ENCODE results near the gene RUNX2.

RUNX2 gene

GRCh38 chr6:45626087-45626891 lies 298.2 kb downstream of the RUNX2 start:
- Histone ChIP-seq H3K27me3 (ENCODE audit: control insufficient read depth, insufficient read depth, low read length) (no peaks in the 10 kb centered on the region), H3K4me1 (ENCODE audit: control insufficient read depth, low read depth, low read length) (no peaks in the 10 kb centered on the region), H3K4me3 (ENCODE audit: low read length) (no peak overlapping the region), H3K9ac (ENCODE audit: low read length) (no peak overlapping the region), H3K27ac (ENCODE audit: low read length) (no peak overlapping the region), H3K9me3 (ENCODE audit: control insufficient read depth, low read depth, low read length) (no peaks in the 10 kb centered on the region), H3K36me3 (ENCODE audit: control insufficient read depth, low read depth, low read length) (no peaks in the 10 kb centered on the region)

- H3K27me3 ChIP-seq (ENCODE audit: control insufficient read depth, insufficient read depth, low read length): no peaks in the 10 kb centered on the region
- H3K27ac ChIP-seq (ENCODE audit: low read length): no peak overlapping the region
- no peak overlapping the region for H3K4me3 ChIP-seq (ENCODE audit: low read length)
- H3K36me3 ChIP-seq (ENCODE audit: control insufficient read depth, low read depth, low read length): no peaks in the 10 kb centered on the region
- no peak overlapping the region for H3K9ac ChIP-seq (ENCODE audit: low read length)
- H3K4me1 ChIP-seq (ENCODE audit: control insufficient read depth, low read depth, low read length): no peaks in the 10 kb centered on the region
- H3K9me3 ChIP-seq (ENCODE audit: control insufficient read depth, low read depth, low read length): no peaks in the 10 kb centered on the region
Measured at GRCh38 chr6:45630314-45630713, 302.2 kb downstream of the RUNX2 start.

GRCh38 chr6:45630801-45631200 lies 302.7 kb downstream of the RUNX2 start:
- no peaks in the 10 kb centered on the region for H3K4me1 ChIP-seq (ENCODE audit: control insufficient read depth, low read depth, low read length)
- no peaks in the 10 kb centered on the region for H3K27me3 ChIP-seq (ENCODE audit: control insufficient read depth, insufficient read depth, low read length)
- no peak overlapping the region for H3K9ac ChIP-seq (ENCODE audit: low read length)
- no peaks in the 10 kb centered on the region for H3K36me3 ChIP-seq (ENCODE audit: control insufficient read depth, low read depth, low read length)
- H3K9me3 ChIP-seq (ENCODE audit: control insufficient read depth, low read depth, low read length): no peaks in the 10 kb centered on the region
- no peak overlapping the region for H3K27ac ChIP-seq (ENCODE audit: low read length)
- H3K4me3 ChIP-seq (ENCODE audit: low read length): no peak overlapping the region

- H3K9ac ChIP-seq (ENCODE audit: low read length): no peak overlapping the region
- no peaks in the 10 kb centered on the region for H3K36me3 ChIP-seq (ENCODE audit: control insufficient read depth, low read depth, low read length)
- no peaks in the 10 kb centered on the region for H3K27me3 ChIP-seq (ENCODE audit: control insufficient read depth, insufficient read depth, low read length)
- H3K4me3 ChIP-seq (ENCODE audit: low read length): no peak overlapping the region
- H3K27ac ChIP-seq (ENCODE audit: low read length): no peak overlapping the region
- no peaks in the 10 kb centered on the region for H3K4me1 ChIP-seq (ENCODE audit: control insufficient read depth, low read depth, low read length)
- H3K9me3 ChIP-seq (ENCODE audit: control insufficient read depth, low read depth, low read length): no peaks in the 10 kb centered on the region
Measured at GRCh38 chr6:45631396-45631795, 303.3 kb downstream of the RUNX2 start.

- Histone ChIP-seq H3K4me3 (ENCODE audit: low read length) (no peak overlapping the region), H3K36me3 (ENCODE audit: control insufficient read depth, low read depth, low read length) (no peaks in the 10 kb centered on the region), H3K27ac (ENCODE audit: low read length) (no peak overlapping the region), H3K27me3 (ENCODE audit: control insufficient read depth, insufficient read depth, low read length) (no peaks in the 10 kb centered on the region), H3K9ac (ENCODE audit: low read length) (no peak overlapping the region), H3K9me3 (ENCODE audit: control insufficient read depth, low read depth, low read length) (no peaks in the 10 kb centered on the region), H3K4me1 (ENCODE audit: control insufficient read depth, low read depth, low read length) (no peaks in the 10 kb centered on the region)
Measured at GRCh38 chr6:45633272-45633908, 305.3 kb downstream of the RUNX2 start.

GRCh38 chr6:45634231-45634630 lies 306.1 kb downstream of the RUNX2 start:
- H3K4me1 ChIP-seq (ENCODE audit: control insufficient read depth, low read depth, low read length): no peaks in the 10 kb centered on the region
- no peak overlapping the region for H3K9ac ChIP-seq (ENCODE audit: low read length)
- H3K9me3 ChIP-seq (ENCODE audit: control insufficient read depth, low read depth, low read length): no peaks in the 10 kb centered on the region
- H3K27ac ChIP-seq (ENCODE audit: low read length): no peak overlapping the region
- H3K36me3 ChIP-seq (ENCODE audit: control insufficient read depth, low read depth, low read length): no peaks in the 10 kb centered on the region
- H3K27me3 ChIP-seq (ENCODE audit: control insufficient read depth, insufficient read depth, low read length): no peaks in the 10 kb centered on the region
- no peak overlapping the region for H3K4me3 ChIP-seq (ENCODE audit: low read length)

- no peaks in the 10 kb centered on the region for H3K9me3 ChIP-seq (ENCODE audit: control insufficient read depth, low read depth, low read length)
- H3K27me3 ChIP-seq (ENCODE audit: control insufficient read depth, insufficient read depth, low read length): no peaks in the 10 kb centered on the region
- H3K27ac ChIP-seq (ENCODE audit: low read length): no peak overlapping the region
- H3K4me3 ChIP-seq (ENCODE audit: low read length): no peak overlapping the region
- no peaks in the 10 kb centered on the region for H3K4me1 ChIP-seq (ENCODE audit: control insufficient read depth, low read depth, low read length)
- H3K36me3 ChIP-seq (ENCODE audit: control insufficient read depth, low read depth, low read length): no peaks in the 10 kb centered on the region
- no peak overlapping the region for H3K9ac ChIP-seq (ENCODE audit: low read length)
Measured at GRCh38 chr6:45635284-45635867, 307.2 kb downstream of the RUNX2 start.

GRCh38 chr6:45637056-45637455 lies 308.9 kb downstream of the RUNX2 start:
- H3K27me3 ChIP-seq (ENCODE audit: control insufficient read depth, insufficient read depth, low read length): no peaks in the 10 kb centered on the region
- no peaks in the 10 kb centered on the region for H3K4me1 ChIP-seq (ENCODE audit: control insufficient read depth, low read depth, low read length)
- no peak overlapping the region for H3K4me3 ChIP-seq (ENCODE audit: low read length)
- H3K27ac ChIP-seq (ENCODE audit: low read length): no peak overlapping the region
- H3K36me3 ChIP-seq (ENCODE audit: control insufficient read depth, low read depth, low read length): no peaks in the 10 kb centered on the region
- H3K9ac ChIP-seq (ENCODE audit: low read length): no peak overlapping the region
- no peaks in the 10 kb centered on the region for H3K9me3 ChIP-seq (ENCODE audit: control insufficient read depth, low read depth, low read length)

- Histone ChIP-seq H3K27me3 (ENCODE audit: control insufficient read depth, insufficient read depth, low read length) (no peaks in the 10 kb centered on the region), H3K36me3 (ENCODE audit: control insufficient read depth, low read depth, low read length) (no peaks in the 10 kb centered on the region), H3K27ac (ENCODE audit: low read length) (no peak overlapping the region), H3K9ac (ENCODE audit: low read length) (no peak overlapping the region), H3K4me3 (ENCODE audit: low read length) (no peak overlapping the region), H3K9me3 (ENCODE audit: control insufficient read depth, low read depth, low read length) (no peaks in the 10 kb centered on the region), H3K4me1 (ENCODE audit: control insufficient read depth, low read depth, low read length) (no peaks in the 10 kb centered on the region)
Measured at GRCh38 chr6:45637611-45638257, 309.6 kb downstream of the RUNX2 start.

- Histone ChIP-seq H3K4me3 (ENCODE audit: low read length) (no peak overlapping the region), H3K9me3 (ENCODE audit: control insufficient read depth, low read depth, low read length) (no peaks in the 10 kb centered on the region), H3K27me3 (ENCODE audit: control insufficient read depth, insufficient read depth, low read length) (no peaks in the 10 kb centered on the region), H3K36me3 (ENCODE audit: control insufficient read depth, low read depth, low read length) (no peaks in the 10 kb centered on the region), H3K27ac (ENCODE audit: low read length) (no peak overlapping the region), H3K4me1 (ENCODE audit: control insufficient read depth, low read depth, low read length) (no peaks in the 10 kb centered on the region), H3K9ac (ENCODE audit: low read length) (no peak overlapping the region)
Measured at GRCh38 chr6:45640081-45640491, 312.0 kb downstream of the RUNX2 start.

- no peaks in the 10 kb centered on the region for H3K27me3 ChIP-seq (ENCODE audit: control insufficient read depth, insufficient read depth, low read length)
Measured at GRCh38 chr6:45640811-45641210, 312.7 kb downstream of the RUNX2 start.

More at GRCh38 chr6:45640811-45641210, 312.7 kb downstream of the RUNX2 start:
- Histone ChIP-seq H3K36me3 (ENCODE audit: control insufficient read depth, low read depth, low read length) (no peaks in the 10 kb centered on the region), H3K4me1 (ENCODE audit: control insufficient read depth, low read depth, low read length) (no peaks in the 10 kb centered on the region), H3K27ac (ENCODE audit: low read length) (no peak overlapping the region), H3K9me3 (ENCODE audit: control insufficient read depth, low read depth, low read length) (no peaks in the 10 kb centered on the region), H3K4me3 (ENCODE audit: low read length) (no peak overlapping the region), H3K9ac (ENCODE audit: low read length) (no peak overlapping the region)

All from iPS-18a (cell line).